ENCODE results near the gene BCL11A. TPM values are rescaled to one million over a fixed set of nuclear protein-coding genes. Genes with fewer than 3 reads are reported as not detected.

Gene BCL11A
- total RNA-seq, 1 experiment from 2014 or later = 91.4 TPM

DNA sequence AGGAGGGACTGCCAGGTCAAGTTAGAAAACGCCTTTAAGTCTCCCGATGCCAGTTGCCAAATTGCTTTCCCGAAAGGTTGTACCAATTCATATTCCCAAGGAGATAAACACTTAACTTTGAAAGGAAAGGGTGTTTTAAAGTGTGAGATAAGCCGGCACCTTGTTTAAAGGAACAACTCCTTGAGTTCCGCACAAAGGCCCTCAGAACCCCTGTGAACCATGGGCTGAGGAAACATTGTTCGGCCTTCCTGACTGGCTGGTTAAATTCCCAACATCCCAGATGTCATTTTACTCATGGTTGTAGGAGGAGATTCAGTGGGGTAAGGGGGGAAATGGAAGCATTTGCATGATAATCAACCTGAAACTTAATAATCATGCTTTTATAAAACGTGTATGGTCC lies 126.6 kb downstream of the BCL11A start:
- Histone ChIP-seq H4K91ac (ENCODE audit: insufficient read length, low read depth, low read length) (no peak overlapping the region), H4K8ac (replicated peaks; ENCODE audit: insufficient read length, low read depth, low read length) (no peak overlapping the region), H3K14ac (ENCODE audit: insufficient read depth, low read length) (no peak overlapping the region), H3K79me1 (ENCODE audit: insufficient read depth, low read depth, low read length, poor library complexity, severe bottlenecking) (no peaks in the 10 kb centered on the region), H3K27ac (ENCODE audit: insufficient read length, low read depth, low read length) (no peak overlapping the region), H3K27me3 (ENCODE audit: insufficient read depth, low read length) (no peaks in the 10 kb centered on the region), H2AK5ac (ENCODE audit: insufficient read length, low read length) (no peak overlapping the region), H3K4ac (ENCODE audit: low read depth, low read length) (no peak overlapping the region), H2AFZ (ENCODE audit: low read length) (no peak overlapping the region), H4K5ac (ENCODE audit: insufficient read length, low read depth, low read length) (no peak overlapping the region), H2BK120ac (ENCODE audit: low read depth, low read length, poor library complexity, severe bottlenecking) (no peak overlapping the region), H2BK5ac (ENCODE audit: insufficient read length, low read length) (no peak overlapping the region), H3K9ac (ENCODE audit: extremely low read depth, insufficient read length, low read length) (no peak overlapping the region), H3K79me2 (ENCODE audit: insufficient read depth, low read length) (no peaks in the 10 kb centered on the region), H3K23me2 (ENCODE audit: insufficient read length, low read depth, low read length, poor library complexity, severe bottlenecking) (no peaks in the 10 kb centered on the region), H3K23ac (ENCODE audit: insufficient read length, low read depth, low read length) (no peak overlapping the region), H3K18ac (ENCODE audit: insufficient read length, low read depth, low read length) (no peak overlapping the region), H3K56ac (ENCODE audit: insufficient read length, low read depth, low read length) (no peak overlapping the region), H3T11ph (ENCODE audit: low read length) (no peak overlapping the region), H4K20me1 (ENCODE audit: control insufficient read depth, insufficient read depth, insufficient read length) (no peaks in the 10 kb centered on the region), H3K4me1 (ENCODE audit: insufficient read depth, low read length) (peaks cover 5% of the 10 kb centered on the region), H2BK12ac (ENCODE audit: insufficient read length, low read depth, low read length) (no peak overlapping the region), H3K4me2 (ENCODE audit: insufficient read depth, insufficient read length, low read length) (no peak overlapping the region), H2BK15ac (ENCODE audit: low read depth, low read length) (no peak overlapping the region), H3K9me3 (ENCODE audit: control insufficient read depth, low read depth, low read length) (no peaks in the 10 kb centered on the region), H2BK20ac (ENCODE audit: low read depth, low read length, poor library complexity, severe bottlenecking) (no peak overlapping the region)
- peaks cover 6 to 7% of the 10 kb centered on the region in 2 experiments for H3K4me1 Mint-ChIP-seq
- H3K27me3 Mint-ChIP-seq (ENCODE audit: low read depth) = no peaks in the 10 kb centered on the region
- H3K36me3 Mint-ChIP-seq (ENCODE audit: insufficient read depth in 1 of 3, low read depth in 3 of 3) = no peaks in the 10 kb centered on the region; a peak in 1 of 7 replicates
- H3K4me3 Mint-ChIP-seq = no peak overlapping the region
- no CpG with 5 or more reads among the region's 7 CpGs for WGBS (ENCODE audit: extremely low coverage, insufficient read length, low lambda C conversion rate)
- peak overlapping the region in 1 of 3 experiments; percentile 31; a peak in 1 of 7 replicates for H3K27ac Mint-ChIP-seq
- TF ChIP-seq, protein P1, sequence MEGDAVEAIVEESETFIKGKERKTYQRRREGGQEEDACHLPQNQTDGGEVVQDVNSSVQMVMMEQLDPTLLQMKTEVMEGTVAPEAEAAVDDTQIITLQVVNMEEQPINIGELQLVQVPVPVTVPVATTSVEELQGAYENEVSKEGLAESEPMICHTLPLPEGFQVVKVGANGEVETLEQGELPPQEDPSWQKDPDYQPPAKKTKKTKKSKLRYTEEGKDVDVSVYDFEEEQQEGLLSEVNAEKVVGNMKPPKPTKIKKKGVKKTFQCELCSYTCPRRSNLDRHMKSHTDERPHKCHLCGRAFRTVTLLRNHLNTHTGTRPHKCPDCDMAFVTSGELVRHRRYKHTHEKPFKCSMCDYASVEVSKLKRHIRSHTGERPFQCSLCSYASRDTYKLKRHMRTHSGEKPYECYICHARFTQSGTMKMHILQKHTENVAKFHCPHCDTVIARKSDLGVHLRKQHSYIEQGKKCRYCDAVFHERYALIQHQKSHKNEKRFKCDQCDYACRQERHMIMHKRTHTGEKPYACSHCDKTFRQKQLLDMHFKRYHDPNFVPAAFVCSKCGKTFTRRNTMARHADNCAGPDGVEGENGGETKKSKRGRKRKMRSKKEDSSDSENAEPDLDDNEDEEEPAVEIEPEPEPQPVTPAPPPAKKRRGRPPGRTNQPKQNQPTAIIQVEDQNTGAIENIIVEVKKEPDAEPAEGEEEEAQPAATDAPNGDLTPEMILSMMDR (conservative IDR thresholded peaks at IDR 0.05) = no peak
- DNase-seq = no peak
- H3K9me3 Mint-ChIP-seq = peaks cover 0 to 3% of the 10 kb centered on the region in 2 experiments; a peak in 2 of 5 replicates
